DMS 273 (cell line): ENCODE results near the gene TUBB4A.
"Not testable (repeated sequence)": the region's sequence is repeated elsewhere in the genome, so short reads cannot be mapped to it uniquely, and the experiment has no call there.

ENCODE experiments used
- DNase-seq: peaks from one replicate; lab custom pipeline; 2025; ENCODE audit not compliant: unreplicated experiment; lab: John Stamatoyannopoulos, UW

Gene TUBB4A

DNA sequence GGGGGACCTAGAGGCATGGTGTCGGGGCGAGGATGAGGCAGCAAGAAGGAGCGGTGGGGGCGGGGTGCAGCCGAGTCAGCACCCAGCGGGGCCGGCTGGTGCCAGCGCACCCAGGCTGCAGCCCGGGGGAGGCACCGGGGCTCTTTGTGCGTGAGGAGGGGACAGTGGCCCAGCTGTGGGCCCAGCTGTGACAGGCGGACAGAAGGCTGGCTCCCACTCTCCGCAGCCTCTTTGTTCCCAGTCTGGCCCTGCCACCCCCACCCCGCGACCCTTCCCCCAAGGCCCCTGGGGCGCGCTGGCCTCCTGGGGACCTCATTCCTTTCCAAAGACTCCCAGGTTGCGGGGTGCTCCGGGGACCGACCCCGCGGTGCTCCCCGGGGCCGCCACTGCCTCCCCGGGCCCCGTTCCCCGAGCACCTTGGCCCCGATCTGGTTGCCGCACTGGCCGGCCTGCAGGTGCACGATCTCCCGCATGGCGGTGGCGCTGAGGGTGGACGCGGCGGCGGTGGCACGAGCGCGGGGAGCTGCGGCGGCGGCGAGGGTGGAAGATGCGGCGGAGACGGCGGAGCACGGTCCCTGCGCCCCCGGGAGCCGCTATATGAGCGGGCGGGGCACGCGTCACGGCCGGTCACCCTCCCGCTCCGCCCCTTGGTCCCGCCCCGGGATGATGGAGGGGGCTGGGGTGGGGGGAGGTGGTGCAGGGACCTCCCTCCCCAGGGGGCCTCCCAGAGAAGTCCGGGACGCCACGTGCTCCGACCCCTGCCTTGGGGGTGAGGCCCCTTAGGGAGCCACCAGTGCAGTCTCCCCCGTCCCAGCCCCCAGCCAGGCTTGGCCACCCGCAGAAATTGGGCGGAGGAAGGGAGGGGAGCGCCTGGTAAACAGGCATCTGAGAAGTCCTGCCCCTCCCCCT, at the start of gene TUBB4A:
Gene TUBB4A, minus strand, starts transcription at position 570 of the 909 bp plus-strand sequence. Its CDS starts 97 bp downstream, at position 473.
- DNase-seq = peak; percentile 44

DNA sequence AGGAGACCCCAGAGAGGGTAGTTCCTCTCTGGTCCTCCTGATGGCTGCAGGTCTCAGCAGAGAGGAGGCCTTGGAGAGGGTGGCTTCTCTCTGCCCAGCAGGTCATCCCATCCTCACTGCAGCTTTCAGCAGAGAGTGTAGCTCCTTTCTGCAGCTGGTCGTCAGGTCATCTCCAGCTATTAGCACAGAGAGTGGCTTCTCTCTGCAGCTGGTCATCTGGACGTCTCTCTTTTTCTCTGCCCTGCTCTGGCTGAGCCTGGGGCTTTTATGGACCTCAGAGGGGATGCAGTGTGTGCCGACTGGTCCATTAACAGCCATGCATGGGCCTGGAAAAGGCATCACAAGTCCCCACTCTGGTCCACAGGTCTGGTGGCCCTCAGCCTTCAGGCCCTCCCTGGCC, 49.0 kb upstream of the TUBB4A start:
- no peak for DNase-seq

GRCh38 chr19:6550679-6551078, 48.6 kb upstream of the TUBB4A start:
- DNase-seq = not testable (repeated sequence)

- DNase-seq = no peak
Measured at GRCh38 chr19:6543866-6544347, 41.8 kb upstream of the TUBB4A start.

DNA sequence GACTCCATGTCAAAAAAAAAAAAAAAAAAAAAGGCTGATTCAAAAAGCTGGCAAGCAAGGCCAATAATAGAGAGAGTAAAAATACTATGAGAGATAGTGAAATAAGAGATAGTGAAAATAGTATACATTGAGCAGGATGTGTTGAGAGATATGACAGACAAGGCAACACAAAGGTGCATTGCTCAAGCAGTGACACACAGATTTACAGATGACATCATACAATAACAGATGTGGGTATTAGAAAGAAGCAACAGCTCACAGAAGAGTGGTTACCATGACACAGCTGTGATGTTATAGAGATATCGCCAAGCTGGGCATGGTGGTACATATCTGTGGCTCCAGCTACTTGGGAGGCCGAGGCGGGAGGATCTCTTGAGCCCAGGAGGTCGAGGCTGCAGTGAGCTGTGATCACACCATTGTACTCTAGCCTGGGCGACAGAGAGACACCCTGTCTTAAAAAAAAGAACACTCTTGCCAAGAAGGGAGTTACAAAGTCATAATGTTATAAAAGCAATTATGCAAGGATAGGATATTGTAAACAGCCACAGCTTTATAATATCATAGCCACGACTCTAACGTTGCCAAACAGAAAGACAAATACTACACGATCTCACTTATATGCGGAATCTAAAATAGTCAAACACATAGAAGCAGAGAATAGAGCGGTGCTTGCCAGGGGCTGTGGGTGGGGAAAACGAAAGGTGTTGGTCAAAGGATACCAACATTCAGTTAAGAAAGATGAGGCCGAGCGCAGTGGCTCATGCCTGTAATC, 39.0 kb upstream of the TUBB4A start:
- no peak for DNase-seq

GRCh38 chr19:6539514-6539913, 37.4 kb upstream of the TUBB4A start:
- no peak for DNase-seq

DNA sequence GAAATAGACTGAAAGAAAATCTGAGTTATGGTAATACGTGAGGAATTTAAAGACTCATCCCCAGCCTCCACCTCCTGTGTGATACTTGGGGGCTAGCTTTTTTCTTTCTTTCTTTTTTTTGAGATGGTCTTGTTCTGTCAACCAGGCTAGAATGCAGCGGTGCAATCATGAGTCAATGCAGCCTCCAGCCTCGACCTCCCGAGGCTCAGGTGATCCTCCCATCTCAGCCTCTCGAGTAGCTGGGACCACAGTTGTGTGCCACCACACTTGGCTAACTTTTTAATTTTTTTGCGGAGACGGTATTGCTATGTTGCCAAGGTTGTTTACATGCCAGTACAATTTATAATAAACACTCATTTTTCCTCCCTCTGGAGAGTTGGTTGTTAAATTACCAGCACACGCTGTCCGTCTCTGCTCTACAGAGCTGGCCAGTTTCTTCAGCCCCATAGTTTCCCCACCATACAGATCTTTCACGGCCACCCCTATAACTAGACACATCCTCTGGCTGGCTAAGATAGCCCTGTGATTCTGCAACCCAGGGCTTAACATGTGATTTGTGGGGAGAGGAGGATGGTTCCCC, 33.5 kb upstream of the TUBB4A start:
- DNase-seq = no peak

GRCh38 chr19:6534451-6535093, 32.5 kb upstream of the TUBB4A start:
- no peak for DNase-seq

DNA sequence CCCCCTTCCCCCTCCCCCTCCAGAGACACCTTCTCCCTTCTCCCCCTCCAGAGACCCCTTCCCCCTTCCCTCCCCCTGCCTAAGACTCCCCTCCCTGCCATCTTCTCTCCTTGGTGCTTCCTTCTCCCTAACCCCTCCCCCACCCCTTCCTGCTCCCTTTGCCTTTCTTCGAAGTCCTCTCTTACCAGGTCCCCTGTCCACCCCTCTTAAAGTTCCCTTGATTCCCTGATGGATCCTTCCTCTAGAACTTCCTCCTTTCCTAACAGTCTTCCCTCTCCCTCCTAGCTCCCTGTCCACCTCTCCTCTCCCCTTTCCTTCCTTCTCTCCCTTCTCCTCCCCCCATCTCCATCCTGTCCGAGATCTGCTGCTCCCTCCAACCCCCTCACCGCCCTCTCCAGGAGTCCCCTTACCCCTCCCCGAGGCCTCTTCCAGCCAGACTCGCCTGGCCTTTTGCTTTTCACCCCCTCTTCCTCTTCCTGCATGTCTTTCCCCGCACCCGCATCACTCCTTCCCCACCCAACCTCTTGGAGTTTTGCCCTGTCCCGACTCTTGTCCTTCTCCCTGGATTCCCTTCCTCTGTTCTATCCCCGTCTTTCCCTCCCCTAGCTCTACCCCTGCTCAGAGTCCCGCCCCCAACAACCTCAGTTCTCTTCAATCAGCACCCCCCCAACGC, 31.8 kb upstream of the TUBB4A start:
- no peak for DNase-seq

DNA sequence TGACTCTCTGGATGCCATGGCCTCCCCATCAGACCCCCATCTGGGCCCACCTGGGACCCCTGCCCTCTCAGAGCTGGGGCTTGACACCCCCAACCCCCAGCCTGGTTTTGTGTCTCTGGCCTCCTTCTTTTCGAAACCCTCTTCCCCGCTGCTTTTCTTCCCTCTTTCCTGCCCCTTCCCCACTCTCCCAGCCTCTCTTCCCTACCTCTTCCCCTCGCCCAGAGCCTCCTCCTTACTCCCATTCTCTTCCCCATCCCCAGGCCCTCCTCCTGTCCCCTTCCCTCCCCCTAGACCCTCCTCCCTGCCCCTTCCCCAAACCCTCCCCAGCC, 30.9 kb upstream of the TUBB4A start:
- no peak for DNase-seq

DNA sequence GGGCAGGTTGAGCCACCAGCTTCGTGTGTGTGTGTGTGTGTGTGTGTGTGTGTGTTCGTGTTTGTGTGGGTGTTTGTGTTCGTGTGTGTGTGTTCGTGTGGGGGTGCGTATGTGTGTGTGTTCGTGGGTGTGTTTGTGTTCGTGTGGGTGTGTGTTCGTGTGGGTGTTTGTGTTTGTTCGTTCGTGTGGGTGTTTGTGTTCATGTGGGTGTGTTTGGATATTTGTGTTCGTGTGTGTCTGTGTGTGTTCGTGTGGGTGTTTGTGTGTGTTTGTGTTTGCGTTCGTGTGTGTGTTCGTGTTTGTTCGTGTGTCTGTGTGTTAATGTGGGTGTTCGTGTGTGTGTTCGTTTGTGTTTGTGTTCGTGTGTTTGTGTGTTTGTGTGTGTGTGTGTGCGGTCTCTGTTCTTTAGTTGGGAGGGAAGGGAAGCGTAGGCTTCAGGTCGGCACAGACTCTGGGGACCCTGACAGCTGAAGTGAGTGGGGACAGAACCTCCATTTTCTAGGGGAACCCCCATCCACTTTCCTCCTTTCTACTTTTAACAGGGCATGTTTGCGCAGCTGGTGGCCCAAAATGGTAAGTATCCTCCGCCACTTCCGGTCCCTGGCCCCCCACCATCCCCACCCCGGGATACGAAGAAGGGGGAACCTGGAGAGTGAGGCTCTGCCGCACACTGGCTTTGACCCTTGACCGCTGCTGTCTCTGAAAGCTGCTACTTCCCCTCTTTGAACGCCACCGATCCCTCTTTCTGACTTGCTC, 30.3 kb upstream of the TUBB4A start:
- DNase-seq = no peak

- no peak for DNase-seq
Measured at GRCh38 chr19:6531956-6532243, 29.8 kb upstream of the TUBB4A start.

DNA sequence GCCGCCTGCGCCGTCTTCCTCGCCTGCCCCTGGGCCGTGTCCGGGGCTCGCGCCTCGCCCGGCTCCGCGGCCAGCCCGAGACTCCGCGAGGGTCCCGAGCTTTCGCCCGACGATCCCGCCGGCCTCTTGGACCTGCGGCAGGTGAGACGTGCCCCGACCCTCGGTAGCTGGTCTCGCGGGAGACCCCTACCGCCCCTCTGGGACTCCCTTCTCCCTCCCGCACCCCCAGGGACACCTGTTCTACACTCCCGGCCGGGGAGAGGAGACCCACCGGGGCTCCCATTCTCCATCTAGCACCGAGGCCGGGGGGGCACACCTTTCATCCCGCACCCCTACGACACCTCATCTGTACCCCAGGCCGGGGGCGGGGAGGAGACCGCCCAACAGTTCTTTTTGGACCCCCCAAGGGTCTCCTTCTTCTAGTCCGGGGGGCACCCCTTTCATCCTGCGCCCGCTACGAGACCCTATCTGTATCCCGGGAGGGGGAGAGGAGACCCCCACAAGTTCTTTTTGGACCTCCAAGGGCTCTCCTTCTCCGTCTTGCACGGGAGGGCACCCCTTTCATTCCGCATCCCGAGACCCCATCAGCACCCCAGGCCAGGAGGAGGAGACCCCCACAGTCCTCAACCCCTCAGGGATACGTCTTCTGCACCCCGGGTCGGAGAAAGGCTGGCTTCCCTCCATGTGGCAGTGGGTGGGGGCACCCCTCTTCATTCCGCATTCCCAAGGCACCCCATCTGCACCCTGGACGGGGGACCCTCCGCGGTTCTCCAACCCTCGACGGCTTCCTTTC, 29.2 kb upstream of the TUBB4A start:
- no peak for DNase-seq

GRCh38 chr19:6530386-6531162, 28.5 kb upstream of the TUBB4A start, which contains the start of gene TNFSF9:
TSS of gene TNFSF9 (plus strand) at chr19:6531026. CDS start at chr19:6531037, 11 bp downstream.
- DNase-seq = peak; percentile 84

- DNase-seq = no peak
Measured at GRCh38 chr19:6529937-6530385, 27.9 kb upstream of the TUBB4A start.

DNA sequence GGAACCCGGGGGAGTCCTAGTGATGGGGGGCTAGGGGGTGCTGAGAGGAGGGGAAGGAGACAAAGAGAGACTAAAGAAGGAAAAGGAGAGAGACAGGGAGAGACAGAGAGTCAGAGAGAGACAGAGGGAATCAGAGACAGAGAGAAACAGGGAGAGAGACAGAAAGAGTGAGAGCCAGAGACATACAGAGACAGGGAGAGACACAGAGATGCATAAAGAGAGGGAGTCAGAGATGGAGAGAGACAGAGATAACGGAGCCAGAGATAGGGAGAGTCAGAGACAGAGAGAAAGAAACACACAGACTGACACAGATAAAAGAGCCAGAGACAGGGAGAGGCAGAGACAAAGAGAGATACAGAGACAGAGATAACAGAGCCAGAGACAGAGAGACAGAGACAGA, 27.2 kb upstream of the TUBB4A start:
- no peak for DNase-seq

- DNase-seq = peak; percentile 63
Measured at GRCh38 chr19:6528544-6529121, 26.5 kb upstream of the TUBB4A start.
